Activated CD4-positive, alpha-beta T cell treated with anti-CD3 and anti-CD28 coated beads, Interleukin-2, Interleukin-4, amounts not matched to agents 100 ng/mL and 50 ng/mL, durations not matched to agents 16 hours and 8 hours (primary cell): Measurements from ENCODE around the gene SLFN14.
"Not testable (repeated sequence)": the region's sequence is repeated elsewhere in the genome, so short reads cannot be mapped to it uniquely, and the experiment has no call there.

Experiments used
- DNase-seq: peaks from one replicate; pipeline ENCODE4 v3.0.0-alpha.2; 2020; ENCODE audit warnings: low spot score

SLFN14 gene

GRCh38 chr17:35560703-35561102 lies at the start of gene SLFN14:
Gene SLFN14, minus strand, starts transcription at chr17:35560819. Its CDS starts 2,757 bp downstream, at chr17:35558062.
- no peak for DNase-seq

GRCh38 chr17:35609831-35610230 lies 49.2 kb upstream of the SLFN14 start:
- no peak for DNase-seq

- DNase-seq = no peak
These were observed 46.7 kb upstream of the SLFN14 start for GRCh38 chr17:35607239-35607847.

- DNase-seq = no peak
These were observed 45.1 kb upstream of the SLFN14 start for GRCh38 chr17:35605678-35606077.

GRCh38 chr17:35603674-35604073 lies 43.1 kb upstream of the SLFN14 start:
- DNase-seq = no peak

GRCh38 chr17:35597604-35598003 lies 37.0 kb upstream of the SLFN14 start:
- DNase-seq = no peak

GRCh38 chr17:35596530-35597233 lies 36.1 kb upstream of the SLFN14 start:
- no peak for DNase-seq

- no peak for DNase-seq
These were observed 35.5 kb upstream of the SLFN14 start for GRCh38 chr17:35596072-35596471.

- peak; percentile 77 for DNase-seq
These were observed 27.7 kb upstream of the SLFN14 start for GRCh38 chr17:35588196-35588920.

GRCh38 chr17:35587074-35587961 lies 26.7 kb upstream of the SLFN14 start, which contains the start of gene AP2B1:
Gene AP2B1, plus strand, starts transcription at chr17:35587322. Its CDS starts 6,709 bp downstream, at chr17:35594031.
- peak; percentile 98 for DNase-seq

GRCh38 chr17:35586569-35587073 lies 26.0 kb upstream of the SLFN14 start:
- no peak for DNase-seq

GRCh38 chr17:35584061-35584460 lies 23.4 kb upstream of the SLFN14 start:
- no peak for DNase-seq

GRCh38 chr17:35578929-35579432 lies 18.4 kb upstream of the SLFN14 start:
- DNase-seq = peak; percentile 16

GRCh38 chr17:35578197-35578928 lies 17.7 kb upstream of the SLFN14 start, which contains the start of gene PEX12:
Gene PEX12, minus strand, starts transcription at chr17:35578571. Its CDS starts 550 bp downstream, at chr17:35578021.
- DNase-seq = peak; percentile 92

GRCh38 chr17:35577830-35578196 lies 17.2 kb upstream of the SLFN14 start:
- peak; percentile 11 for DNase-seq

- DNase-seq = no peak
These were observed 15.1 kb upstream of the SLFN14 start for GRCh38 chr17:35575759-35576158.

- no peak for DNase-seq
These were observed 8.8 kb upstream of the SLFN14 start for GRCh38 chr17:35569405-35569804.

GRCh38 chr17:35568561-35568960 lies 7.9 kb upstream of the SLFN14 start:
- DNase-seq = peak; percentile 41

- DNase-seq = no peak
These were observed 6.3 kb upstream of the SLFN14 start for GRCh38 chr17:35566968-35567367.

- not testable (repeated sequence) for DNase-seq
These were observed 2.6 kb upstream of the SLFN14 start for GRCh38 chr17:35563181-35563580.
